HepG2 (cell line): ENCODE data around the gene LPXN. TPM values are rescaled to one million over a fixed set of nuclear protein-coding genes. Genes with fewer than 3 reads are reported as not detected.

Experiments
- ATAD3A ChIP-seq: sonication (generic); formaldehyde crosslinking; IDR thresholded peaks from 2 replicates; pipeline ENCODE4 v1.4.0; 2020; ENCODE audit warnings: missing genetic modification reagents
- ELF3 ChIP-seq: IDR thresholded peaks from 2 replicates; pipeline ENCODE4 v1.6.1; 2016; ENCODE audit warnings: missing genetic modification reagents, missing compliant biosample characterization
- ERF ChIP-seq: IDR thresholded peaks from 2 replicates; pipeline ENCODE4 v1.6.1; 2018; ENCODE audit warnings: missing biosample characterization, missing genetic modification reagents
- KDM5B ChIP-seq: sonication (generic); formaldehyde crosslinking; IDR thresholded peaks from 2 replicates; pipeline ENCODE4 v1.4.0; 2020; ENCODE audit warnings: missing genetic modification reagents, mild to moderate bottlenecking, borderline replicate concordance
- MIER2 ChIP-seq: IDR thresholded peaks from 2 replicates; pipeline ENCODE4 v1.6.1; 2016; ENCODE audit warnings: missing biosample characterization, missing genetic modification reagents
- MTF1 ChIP-seq: sonication (generic); formaldehyde crosslinking; IDR thresholded peaks from 2 replicates; pipeline ENCODE4 v1.5.0; 2020; ENCODE audit warnings: missing genetic modification reagents
- NAIF1 ChIP-seq: sonication (generic); formaldehyde crosslinking; IDR thresholded peaks from 2 replicates; pipeline ENCODE4 v1.5.0; 2020; ENCODE audit warnings: mild to moderate bottlenecking, missing genetic modification reagents, borderline replicate concordance
- SMARCE1 ChIP-seq: fragments of 450-650 bp; IDR thresholded peaks from 2 replicates; pipeline ENCODE4 v1.6.1; 2017; ENCODE audit warnings: borderline replicate concordance
- WIZ ChIP-seq: sonication (generic); formaldehyde crosslinking; IDR thresholded peaks from 2 replicates; pipeline ENCODE4 v1.5.1; 2020; ENCODE audit warnings: mild to moderate bottlenecking, missing genetic modification reagents
- ZBTB21 ChIP-seq: sonication (generic); formaldehyde crosslinking; IDR thresholded peaks from 2 replicates; pipeline ENCODE4 v1.4.0; 2020; ENCODE audit warnings: missing genetic modification reagents
- ZFX ChIP-seq: sonication (generic); formaldehyde crosslinking; IDR thresholded peaks from 2 replicates; pipeline ENCODE4 v1.4.0; 2020; ENCODE audit warnings: mild to moderate bottlenecking, low read depth, missing genetic modification reagents, moderate library complexity
- polyA plus RNA-seq, 8 experiments: library from polyadenylated mRNA; depleted of rRNA in 3 of 8; stranded (reverse) in 7 of 8; unstranded in 1 of 8; fragments of >200 nt; fragmentation: Illumina TruSeq in 4 of 8; extraction: Trizol in 4 of 8; gene quantifications; 2 replicates each; pipeline versions ENCODE4 v1.2.1 to v1.2.3, GENCODE V29; 2011 to 2016; ENCODE audit warnings: low read depth in 4 of 8, missing spikeins in 1 of 8, mixed read lengths in 1 of 8; ENCODE audit not compliant: insufficient read depth in 1 of 8
- total RNA-seq, 5 experiments: library from RNA; depleted of rRNA; stranded (reverse); fragments of >200 nt; fragmentation: Illumina TruSeq; extraction: Trizol; gene quantifications; 2 replicates each; pipeline ENCODE4 v1.2.3, GENCODE V29; 2016; ENCODE audit warnings: low read depth in 1 of 5
- TF ChIP-seq, protein P1 (sequence below): sonication (generic); formaldehyde crosslinking; IDR thresholded peaks from 2 replicates; pipeline ENCODE4 v1.5.0; 2020; ENCODE audit warnings: mild to moderate bottlenecking, missing genetic modification reagents, moderate library complexity
- TF ChIP-seq, protein P2 (sequence below): sonication (generic); formaldehyde crosslinking; IDR thresholded peaks from 2 replicates; pipeline ENCODE4 v1.4.0; 2020; ENCODE audit warnings: missing genetic modification reagents
- TF ChIP-seq, protein P3 (sequence below): fragments of 450-650 bp; IDR thresholded peaks from 2 replicates; pipeline ENCODE4 v1.6.1; 2017
- TF ChIP-seq, protein P4 (sequence below): IDR thresholded peaks from 2 replicates; pipeline ENCODE4 v1.6.1; 2012; ENCODE audit warnings: low read length, improper control_type of control experiment
- TF ChIP-seq, protein P5 (sequence below): sonication (generic); formaldehyde crosslinking; IDR thresholded peaks from 2 replicates; pipeline ENCODE4 v1.4.0; 2020; ENCODE audit warnings: missing genetic modification reagents

The LPXN gene
- total and polyA plus RNA-seq, 2 of the 13 experiments (the other 11 are each of a cell fraction or from before 2014, with no cell fraction given): 1.7 to 3.5 TPM

DNA sequence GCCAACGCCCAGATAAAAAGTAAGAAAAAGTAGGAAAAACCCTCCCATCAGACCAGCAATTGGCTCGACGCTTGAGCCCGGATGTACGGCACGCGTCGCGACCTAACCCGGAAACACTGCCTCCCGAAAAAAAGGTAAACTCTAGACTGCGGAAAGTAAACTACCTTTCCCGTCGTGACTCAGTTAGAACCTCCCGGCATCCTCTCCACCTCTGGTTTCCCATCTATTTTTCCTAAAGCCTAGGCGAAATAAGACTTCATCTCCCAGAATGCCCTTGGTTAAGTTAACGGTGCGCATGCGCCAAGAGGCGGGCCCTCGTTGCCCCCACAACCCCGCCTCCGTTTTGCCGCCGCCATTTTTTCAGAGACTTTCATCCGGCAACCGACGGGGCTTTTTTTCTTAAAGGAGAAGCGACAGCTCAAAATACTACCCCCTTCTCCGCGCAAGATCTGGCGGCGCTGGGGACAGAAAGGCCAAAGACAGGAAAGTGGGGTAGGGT lies 2.5 kb upstream of the LPXN start (continued):
- TF ChIP-seq, protein P1, sequence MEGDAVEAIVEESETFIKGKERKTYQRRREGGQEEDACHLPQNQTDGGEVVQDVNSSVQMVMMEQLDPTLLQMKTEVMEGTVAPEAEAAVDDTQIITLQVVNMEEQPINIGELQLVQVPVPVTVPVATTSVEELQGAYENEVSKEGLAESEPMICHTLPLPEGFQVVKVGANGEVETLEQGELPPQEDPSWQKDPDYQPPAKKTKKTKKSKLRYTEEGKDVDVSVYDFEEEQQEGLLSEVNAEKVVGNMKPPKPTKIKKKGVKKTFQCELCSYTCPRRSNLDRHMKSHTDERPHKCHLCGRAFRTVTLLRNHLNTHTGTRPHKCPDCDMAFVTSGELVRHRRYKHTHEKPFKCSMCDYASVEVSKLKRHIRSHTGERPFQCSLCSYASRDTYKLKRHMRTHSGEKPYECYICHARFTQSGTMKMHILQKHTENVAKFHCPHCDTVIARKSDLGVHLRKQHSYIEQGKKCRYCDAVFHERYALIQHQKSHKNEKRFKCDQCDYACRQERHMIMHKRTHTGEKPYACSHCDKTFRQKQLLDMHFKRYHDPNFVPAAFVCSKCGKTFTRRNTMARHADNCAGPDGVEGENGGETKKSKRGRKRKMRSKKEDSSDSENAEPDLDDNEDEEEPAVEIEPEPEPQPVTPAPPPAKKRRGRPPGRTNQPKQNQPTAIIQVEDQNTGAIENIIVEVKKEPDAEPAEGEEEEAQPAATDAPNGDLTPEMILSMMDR (CRISPR knock-in tag): no peak
- TF ChIP-seq ZBTB21 (CRISPR knock-in tag): no peak; the same call in 1 of the 2 replicates
- TF ChIP-seq, protein P2, sequence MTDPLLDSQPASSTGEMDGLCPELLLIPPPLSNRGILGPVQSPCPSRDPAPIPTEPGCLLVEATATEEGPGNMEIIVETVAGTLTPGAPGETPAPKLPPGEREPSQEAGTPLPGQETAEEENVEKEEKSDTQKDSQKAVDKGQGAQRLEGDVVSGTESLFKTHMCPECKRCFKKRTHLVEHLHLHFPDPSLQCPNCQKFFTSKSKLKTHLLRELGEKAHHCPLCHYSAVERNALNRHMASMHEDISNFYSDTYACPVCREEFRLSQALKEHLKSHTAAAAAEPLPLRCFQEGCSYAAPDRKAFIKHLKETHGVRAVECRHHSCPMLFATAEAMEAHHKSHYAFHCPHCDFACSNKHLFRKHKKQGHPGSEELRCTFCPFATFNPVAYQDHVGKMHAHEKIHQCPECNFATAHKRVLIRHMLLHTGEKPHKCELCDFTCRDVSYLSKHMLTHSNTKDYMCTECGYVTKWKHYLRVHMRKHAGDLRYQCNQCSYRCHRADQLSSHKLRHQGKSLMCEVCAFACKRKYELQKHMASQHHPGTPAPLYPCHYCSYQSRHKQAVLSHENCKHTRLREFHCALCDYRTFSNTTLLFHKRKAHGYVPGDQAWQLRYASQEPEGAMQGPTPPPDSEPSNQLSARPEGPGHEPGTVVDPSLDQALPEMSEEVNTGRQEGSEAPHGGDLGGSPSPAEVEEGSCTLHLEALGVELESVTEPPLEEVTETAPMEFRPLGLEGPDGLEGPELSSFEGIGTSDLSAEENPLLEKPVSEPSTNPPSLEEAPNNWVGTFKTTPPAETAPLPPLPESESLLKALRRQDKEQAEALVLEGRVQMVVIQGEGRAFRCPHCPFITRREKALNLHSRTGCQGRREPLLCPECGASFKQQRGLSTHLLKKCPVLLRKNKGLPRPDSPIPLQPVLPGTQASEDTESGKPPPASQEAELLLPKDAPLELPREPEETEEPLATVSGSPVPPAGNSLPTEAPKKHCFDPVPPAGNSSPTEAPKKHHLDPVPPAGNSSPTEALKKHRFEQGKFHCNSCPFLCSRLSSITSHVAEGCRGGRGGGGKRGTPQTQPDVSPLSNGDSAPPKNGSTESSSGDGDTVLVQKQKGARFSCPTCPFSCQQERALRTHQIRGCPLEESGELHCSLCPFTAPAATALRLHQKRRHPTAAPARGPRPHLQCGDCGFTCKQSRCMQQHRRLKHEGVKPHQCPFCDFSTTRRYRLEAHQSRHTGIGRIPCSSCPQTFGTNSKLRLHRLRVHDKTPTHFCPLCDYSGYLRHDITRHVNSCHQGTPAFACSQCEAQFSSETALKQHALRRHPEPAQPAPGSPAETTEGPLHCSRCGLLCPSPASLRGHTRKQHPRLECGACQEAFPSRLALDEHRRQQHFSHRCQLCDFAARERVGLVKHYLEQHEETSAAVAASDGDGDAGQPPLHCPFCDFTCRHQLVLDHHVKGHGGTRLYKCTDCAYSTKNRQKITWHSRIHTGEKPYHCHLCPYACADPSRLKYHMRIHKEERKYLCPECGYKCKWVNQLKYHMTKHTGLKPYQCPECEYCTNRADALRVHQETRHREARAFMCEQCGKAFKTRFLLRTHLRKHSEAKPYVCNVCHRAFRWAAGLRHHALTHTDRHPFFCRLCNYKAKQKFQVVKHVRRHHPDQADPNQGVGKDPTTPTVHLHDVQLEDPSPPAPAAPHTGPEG (CRISPR knock-in tag): no peak
- TF ChIP-seq ATAD3A (CRISPR knock-in tag): no peak
- TF ChIP-seq MIER2 (CRISPR knock-in tag): no peak
- TF ChIP-seq ZFX (CRISPR knock-in tag): peak; percentile 21; the same call in 1 of the 2 replicates
- TF ChIP-seq, protein P3, sequence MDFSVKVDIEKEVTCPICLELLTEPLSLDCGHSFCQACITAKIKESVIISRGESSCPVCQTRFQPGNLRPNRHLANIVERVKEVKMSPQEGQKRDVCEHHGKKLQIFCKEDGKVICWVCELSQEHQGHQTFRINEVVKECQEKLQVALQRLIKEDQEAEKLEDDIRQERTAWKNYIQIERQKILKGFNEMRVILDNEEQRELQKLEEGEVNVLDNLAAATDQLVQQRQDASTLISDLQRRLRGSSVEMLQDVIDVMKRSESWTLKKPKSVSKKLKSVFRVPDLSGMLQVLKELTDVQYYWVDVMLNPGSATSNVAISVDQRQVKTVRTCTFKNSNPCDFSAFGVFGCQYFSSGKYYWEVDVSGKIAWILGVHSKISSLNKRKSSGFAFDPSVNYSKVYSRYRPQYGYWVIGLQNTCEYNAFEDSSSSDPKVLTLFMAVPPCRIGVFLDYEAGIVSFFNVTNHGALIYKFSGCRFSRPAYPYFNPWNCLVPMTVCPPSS: no peak
- no peak for TF ChIP-seq NAIF1 (CRISPR knock-in tag)
- TF ChIP-seq ERF: no peak; the same call in 1 of the 2 replicates
- TF ChIP-seq KDM5B (CRISPR knock-in tag): no peak
- 0 out of 2 replicates have a peak, but pooled peaks have one; percentile 38 for TF ChIP-seq ELF3 (CRISPR knock-in tag)
- no peak for TF ChIP-seq SMARCE1
- TF ChIP-seq MTF1 (CRISPR knock-in tag): no peak
- TF ChIP-seq, protein P4, sequence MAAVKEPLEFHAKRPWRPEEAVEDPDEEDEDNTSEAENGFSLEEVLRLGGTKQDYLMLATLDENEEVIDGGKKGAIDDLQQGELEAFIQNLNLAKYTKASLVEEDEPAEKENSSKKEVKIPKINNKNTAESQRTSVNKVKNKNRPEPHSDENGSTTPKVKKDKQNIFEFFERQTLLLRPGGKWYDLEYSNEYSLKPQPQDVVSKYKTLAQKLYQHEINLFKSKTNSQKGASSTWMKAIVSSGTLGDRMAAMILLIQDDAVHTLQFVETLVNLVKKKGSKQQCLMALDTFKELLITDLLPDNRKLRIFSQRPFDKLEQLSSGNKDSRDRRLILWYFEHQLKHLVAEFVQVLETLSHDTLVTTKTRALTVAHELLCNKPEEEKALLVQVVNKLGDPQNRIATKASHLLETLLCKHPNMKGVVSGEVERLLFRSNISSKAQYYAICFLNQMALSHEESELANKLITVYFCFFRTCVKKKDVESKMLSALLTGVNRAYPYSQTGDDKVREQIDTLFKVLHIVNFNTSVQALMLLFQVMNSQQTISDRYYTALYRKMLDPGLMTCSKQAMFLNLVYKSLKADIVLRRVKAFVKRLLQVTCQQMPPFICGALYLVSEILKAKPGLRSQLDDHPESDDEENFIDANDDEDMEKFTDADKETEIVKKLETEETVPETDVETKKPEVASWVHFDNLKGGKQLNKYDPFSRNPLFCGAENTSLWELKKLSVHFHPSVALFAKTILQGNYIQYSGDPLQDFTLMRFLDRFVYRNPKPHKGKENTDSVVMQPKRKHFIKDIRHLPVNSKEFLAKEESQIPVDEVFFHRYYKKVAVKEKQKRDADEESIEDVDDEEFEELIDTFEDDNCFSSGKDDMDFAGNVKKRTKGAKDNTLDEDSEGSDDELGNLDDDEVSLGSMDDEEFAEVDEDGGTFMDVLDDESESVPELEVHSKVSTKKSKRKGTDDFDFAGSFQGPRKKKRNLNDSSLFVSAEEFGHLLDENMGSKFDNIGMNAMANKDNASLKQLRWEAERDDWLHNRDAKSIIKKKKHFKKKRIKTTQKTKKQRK: no peak
- no peak for TF ChIP-seq WIZ (CRISPR knock-in tag)
- TF ChIP-seq, protein P5, sequence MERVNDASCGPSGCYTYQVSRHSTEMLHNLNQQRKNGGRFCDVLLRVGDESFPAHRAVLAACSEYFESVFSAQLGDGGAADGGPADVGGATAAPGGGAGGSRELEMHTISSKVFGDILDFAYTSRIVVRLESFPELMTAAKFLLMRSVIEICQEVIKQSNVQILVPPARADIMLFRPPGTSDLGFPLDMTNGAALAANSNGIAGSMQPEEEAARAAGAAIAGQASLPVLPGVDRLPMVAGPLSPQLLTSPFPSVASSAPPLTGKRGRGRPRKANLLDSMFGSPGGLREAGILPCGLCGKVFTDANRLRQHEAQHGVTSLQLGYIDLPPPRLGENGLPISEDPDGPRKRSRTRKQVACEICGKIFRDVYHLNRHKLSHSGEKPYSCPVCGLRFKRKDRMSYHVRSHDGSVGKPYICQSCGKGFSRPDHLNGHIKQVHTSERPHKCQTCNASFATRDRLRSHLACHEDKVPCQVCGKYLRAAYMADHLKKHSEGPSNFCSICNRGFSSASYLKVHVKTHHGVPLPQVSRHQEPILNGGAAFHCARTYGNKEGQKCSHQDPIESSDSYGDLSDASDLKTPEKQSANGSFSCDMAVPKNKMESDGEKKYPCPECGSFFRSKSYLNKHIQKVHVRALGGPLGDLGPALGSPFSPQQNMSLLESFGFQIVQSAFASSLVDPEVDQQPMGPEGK (CRISPR knock-in tag): no peak
